ENCODE data around the gene PVRIG.

- TF ChIP-seq POLR2A (IDR thresholded peaks at IDR 0.05) (no peak), CTCF (IDR thresholded peaks at IDR 0.05) (no peak)
Measured at GRCh38 chr7:100208911-100209408, 10.8 kb upstream of the PVRIG start.
